GM15510 (cell line): Measurements from ENCODE around the gene ATP5MG.

Source experiments
- POLR2A ChIP-seq: IDR thresholded peaks from 3 replicates; pipeline ENCODE4 v1.6.1; 2011; ENCODE audit warnings: borderline replicate concordance; ENCODE audit not compliant: insufficient read length; ENCODE audit errors: extremely low read depth

The ATP5MG gene

DNA sequence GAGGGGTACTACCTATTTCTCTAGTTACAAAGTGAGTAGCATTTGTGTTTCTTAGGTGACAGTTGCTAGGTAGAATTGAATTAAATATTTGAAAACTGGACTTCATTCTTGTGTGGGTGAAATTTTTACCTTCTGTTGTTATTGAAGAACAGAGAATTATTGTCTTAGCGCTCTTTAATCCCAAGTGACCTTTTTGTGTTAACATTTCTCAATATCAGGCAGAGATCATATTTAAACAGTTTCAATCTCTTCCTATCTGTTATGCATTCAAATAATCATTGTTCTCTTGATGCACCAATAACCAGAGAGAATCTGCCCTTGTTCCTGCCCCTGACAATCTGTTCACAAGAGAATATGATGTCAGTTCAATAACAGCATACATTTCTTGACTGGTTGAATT lies 49.0 kb downstream of the ATP5MG start:
- no peak for TF ChIP-seq POLR2A
